SK-N-SH (cell line): Measurements from ENCODE around the gene LRP4. TPM values are rescaled to one million over a fixed set of nuclear protein-coding genes. Genes with fewer than 3 reads are reported as not detected.

Experiments used
- CTCF ChIA-PET: fragments of 300-600, 350-600 bp; formaldehyde crosslinking; extraction: SDS; loops from one replicate; lab custom pipeline; 2021; lab: Yijun Ruan, JAX
- POLR2A ChIA-PET: fragments of 350-600 bp; sonication (Branson Sonifier 250); formaldehyde crosslinking; extraction: SDS; loops from one replicate; lab custom pipeline; 2020; ENCODE audit warnings: antibody characterized with exemption, inconsistent platforms; lab: Yijun Ruan, JAX
- DNase-seq: peaks from one replicate; pipeline ENCODE4 v3.0.0; 2012
- H2AFZ ChIP-seq: fragments of 200-600 bp; sonication (generic); 2 replicates; pipeline ENCODE4 v1.8.1; 2016; ENCODE audit warnings: antibody characterized with exemption, mild to moderate bottlenecking, low read depth
- H3F3A ChIP-seq: fragments of 200-600 bp; sonication (generic); replicated peaks from 2 replicates; pipeline ENCODE3; 2016; ENCODE audit warnings: antibody characterized with exemption, mild to moderate bottlenecking; ENCODE audit not compliant: insufficient read depth
- H3K27ac ChIP-seq, 2 experiments: fragments of 200-500 bp in 1 of 2; fragments of 200-600 bp in 1 of 2; sonication (Bioruptor generic) in 1 of 2; sonication (generic), shearing (Covaris generic) in 1 of 2; 2 replicates each; pipeline versions ENCODE4 v1.5.1 to v1.6.1; 2014 to 2016; ENCODE audit warnings: low read depth in 2 of 2, inconsistent platforms in 1 of 2, low read length in 1 of 2, mild to moderate bottlenecking in 1 of 2, mixed read lengths in 1 of 2
- H3K27me3 ChIP-seq: fragments of 200-600 bp; sonication (generic), shearing (Covaris generic); 2 replicates; pipeline ENCODE4 v1.6.1; 2016; ENCODE audit warnings: mixed run types; ENCODE audit not compliant: insufficient read depth
- H3K36me3 ChIP-seq, 2 experiments: fragments of 200-500 bp in 1 of 2; fragments of 200-600 bp in 1 of 2; sonication (Bioruptor generic) in 1 of 2; sonication (generic) in 1 of 2; replicated peaks in 1 of 2; 2 replicates each; pipeline versions ENCODE3 to v1.5.1; 2014 to 2016; ENCODE audit warnings: low read length in 1 of 2, mild to moderate bottlenecking in 1 of 2; ENCODE audit not compliant: insufficient read depth in 2 of 2, control insufficient read depth in 1 of 2
- H3K4me1 ChIP-seq, 2 experiments: fragments of 200-500 bp in 1 of 2; fragments of 200-600 bp in 1 of 2; sonication (Bioruptor generic) in 1 of 2; sonication (generic), shearing (Covaris generic) in 1 of 2; 2 replicates each; pipeline versions ENCODE4 v1.5.1 to v1.6.1; 2014 to 2016; ENCODE audit warnings: low read depth in 1 of 2, low read length in 1 of 2, mixed run types in 1 of 2; ENCODE audit not compliant: insufficient read depth in 2 of 2, control insufficient read depth in 1 of 2
- H3K4me2 ChIP-seq: fragments of 200-600 bp; sonication (generic), shearing (Covaris generic); 2 replicates; pipeline ENCODE4 v1.6.1; 2017; ENCODE audit warnings: mixed run types
- H3K4me3 ChIP-seq, 2 experiments: fragments of 200-500 bp in 1 of 2; fragments of 200-600 bp in 1 of 2; sonication (Bioruptor generic) in 1 of 2; sonication (generic), shearing (Covaris generic) in 1 of 2; 2 replicates each; pipeline versions ENCODE4 v1.5.1 to v1.8.1; 2014 to 2016; ENCODE audit warnings: low read depth in 2 of 2, inconsistent platforms in 1 of 2, low read length in 1 of 2, mild to moderate bottlenecking in 1 of 2, mixed read lengths in 1 of 2, moderate library complexity in 1 of 2
- H3K79me2 ChIP-seq: fragments of 200-600 bp; sonication (generic); 2 replicates; pipeline ENCODE4 v1.8.1; 2017; ENCODE audit warnings: mild to moderate bottlenecking; ENCODE audit not compliant: insufficient read depth
- H3K9ac ChIP-seq: fragments of 200-600 bp; sonication (generic); 2 replicates; pipeline ENCODE4 v1.6.1; 2017; ENCODE audit warnings: mixed run types
- H3K9me2 ChIP-seq: fragments of 200-600 bp; sonication (generic); 2 replicates; pipeline ENCODE4 v1.6.1; 2017; ENCODE audit warnings: mixed run types
- H3K9me3 ChIP-seq: fragments of 200-600 bp; sonication (generic); 2 replicates; pipeline ENCODE4 v1.6.1; 2017; ENCODE audit warnings: mixed run types, mild to moderate bottlenecking, moderate library complexity
- H4K20me1 ChIP-seq: fragments of 200-600 bp; sonication (generic); 2 replicates; pipeline ENCODE4 v1.6.1; 2017; ENCODE audit warnings: mild to moderate bottlenecking, mixed run types; ENCODE audit not compliant: insufficient read depth
- EZH2phosphoT487 ChIP-seq: fragments of 200-600 bp; sonication (generic); IDR thresholded peaks from 2 replicates; pipeline ENCODE4 v1.6.1; 2017; ENCODE audit warnings: low read depth, mixed run types, mild to moderate bottlenecking, antibody characterized with exemption, moderate library complexity, borderline replicate concordance
- FOSL2 ChIP-seq: IDR thresholded peaks from 2 replicates; pipeline ENCODE4 v1.4.0; 2012; ENCODE audit warnings: low read depth, mild to moderate bottlenecking, moderate library complexity, borderline replicate concordance
- FOXJ3 ChIP-seq: sonication (generic); formaldehyde crosslinking; IDR thresholded peaks from 2 replicates; pipeline ENCODE4 v1.5.1; 2020; ENCODE audit warnings: mild to moderate bottlenecking, missing genetic modification reagents
- GABPA ChIP-seq: IDR thresholded peaks from 2 replicates; pipeline ENCODE4 v1.4.0; 2012; ENCODE audit warnings: low read depth, mild to moderate bottlenecking
- IRF3 ChIP-seq: fragments of 150-350 bp; IDR thresholded peaks from 2 replicates; pipeline ENCODE4 v1.6.1; 2016; ENCODE audit warnings: mild to moderate bottlenecking, low read depth, low read length
- MEF2A ChIP-seq: IDR thresholded peaks from 2 replicates; pipeline ENCODE4 v1.4.0; 2012; ENCODE audit warnings: low read depth, borderline replicate concordance
- MXI1 ChIP-seq: IDR thresholded peaks from 2 replicates; pipeline ENCODE4 v1.6.1; 2012; ENCODE audit warnings: mild to moderate bottlenecking, low read depth, low read length, improper control_type of control experiment
- NFIC ChIP-seq: IDR thresholded peaks from 2 replicates; pipeline ENCODE4 v1.4.0; 2012; ENCODE audit warnings: borderline replicate concordance
- NRF1 ChIP-seq: IDR thresholded peaks from 2 replicates; pipeline ENCODE4 v1.6.1; 2012; ENCODE audit warnings: low read depth, mild to moderate bottlenecking, low read length
- PBX3 ChIP-seq: IDR thresholded peaks from 2 replicates; pipeline ENCODE4; 2012
- RCOR1 ChIP-seq: fragments of 150-350 bp; IDR thresholded peaks from 2 replicates; pipeline ENCODE4 v1.6.1; 2017; ENCODE audit warnings: antibody characterized with exemption, low read length
- RFX5 ChIP-seq: IDR thresholded peaks from 2 replicates; pipeline ENCODE4 v1.6.1; 2012; ENCODE audit warnings: mild to moderate bottlenecking, improper control_type of control experiment, low read length
- RXRA ChIP-seq: IDR thresholded peaks from 2 replicates; pipeline ENCODE4 v1.4.0; 2012; ENCODE audit warnings: low read depth, mild to moderate bottlenecking, borderline replicate concordance
- SIN3A ChIP-seq: IDR thresholded peaks from 2 replicates; pipeline ENCODE4 v1.6.1; 2012; ENCODE audit warnings: low read depth, mild to moderate bottlenecking, low read length, moderate library complexity, borderline replicate concordance
- YY1 ChIP-seq: IDR thresholded peaks from 2 replicates; pipeline ENCODE4 v1.4.0; 2012; ENCODE audit warnings: low read depth, mild to moderate bottlenecking
- WGBS: methylation state at CpG from one replicate; pipeline ENCODE4 v1.1.6; 2017; ENCODE audit warnings: low lambda C conversion rate; 5-methylcytosine and 5-hydroxymethylcytosine counted together
- polyA plus RNA-seq, 3 experiments: library from polyadenylated mRNA; depleted of rRNA; stranded (reverse); fragments of >200 nt; gene quantifications; 2 replicates each; pipeline ENCODE4 v1.2.3, GENCODE V29; 2012
- TF ChIP-seq, protein P1 (sequence below): fragments of 200-600 bp; sonication (generic); IDR thresholded peaks from 2 replicates; pipeline ENCODE4 v1.6.1; 2017; ENCODE audit warnings: antibody characterized with exemption, mild to moderate bottlenecking, moderate library complexity
- TF ChIP-seq, protein P2 (sequence below): fragments of 150-350 bp; IDR thresholded peaks from 2 replicates; pipeline ENCODE4 v1.6.1; 2017; ENCODE audit warnings: antibody characterized with exemption, low read length, low read depth, borderline replicate concordance

LRP4 gene
- polyA plus RNA-seq, 1 of the 3 experiments (the other 2 are of a cell fraction), result 10.9 TPM

DNA sequence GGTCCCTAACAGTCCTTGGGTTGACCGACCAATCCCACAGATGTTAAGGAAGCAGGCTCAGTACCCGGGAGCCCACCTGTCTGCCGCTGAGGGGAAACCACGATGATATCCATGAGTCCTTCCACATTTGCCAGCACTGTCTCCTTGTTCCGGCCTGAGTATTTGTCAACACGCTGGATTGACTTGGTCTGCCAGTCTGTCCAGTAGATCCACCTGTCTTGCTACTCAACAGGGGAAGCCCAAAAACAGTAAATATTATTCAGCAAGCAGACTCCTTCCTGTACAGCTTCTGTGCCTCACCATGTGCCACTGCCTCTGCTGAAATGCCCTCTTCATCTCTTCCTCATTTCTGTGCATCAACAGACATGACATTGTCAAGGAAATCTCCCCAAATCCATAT lies 49.4 kb downstream of the LRP4 start:
- Histone ChIP-seq H2AFZ (no peak overlapping the region), H3K4me3 (no peak overlapping the region), H3K4me2 (no peak overlapping the region), H3K27me3 (no peaks in the 10 kb centered on the region), H3K9ac (no peak overlapping the region), H3F3A (peaks cover 12% of the 10 kb centered on the region), H3K36me3 (peaks cover 33 to 42% of the 10 kb centered on the region in 2 experiments), H3K27ac (no peak overlapping the region), H3K4me1 (no peaks in the 10 kb centered on the region; a peak in 1 of 4 replicates), H3K9me2 (no peaks in the 10 kb centered on the region), H4K20me1 (no peaks in the 10 kb centered on the region), H3K9me3 (no peaks in the 10 kb centered on the region), H3K79me2 (no peaks in the 10 kb centered on the region)
- DNase-seq, result no peak
- POLR2A ChIA-PET, result no interaction called here
- whole genome bisulfite sequencing, result 90% methylated on average over 6 of the region's 6 CpGs
- TF ChIP-seq MEF2A (no peak), FOXJ3 (no peak)
- CTCF ChIA-PET, result interaction anchor here (1.9 kb wide), 1 partner anchor 284 kb away, joined by 4 read pairs; no protein-coding TSS in a partner anchor

DNA sequence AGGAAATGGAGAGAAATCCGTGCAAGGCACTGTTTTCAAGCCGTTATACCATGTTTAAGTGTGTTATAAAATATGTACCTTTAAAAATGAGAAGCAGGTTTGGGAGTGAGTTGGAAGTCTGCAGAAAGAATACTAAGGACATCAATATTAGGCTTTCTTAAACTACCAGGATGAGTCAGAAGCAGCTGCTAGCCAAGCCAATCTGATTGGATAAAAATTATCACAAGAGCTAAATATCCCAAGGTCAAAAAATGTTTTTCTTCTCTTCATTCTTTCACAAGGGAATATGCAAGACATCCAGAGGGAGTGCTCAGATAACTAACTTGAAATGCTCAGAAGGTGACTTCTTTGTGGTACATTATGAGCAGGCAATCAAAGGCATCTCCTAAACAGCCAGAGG lies 53.0 kb downstream of the LRP4 start:
- H3K9me2 ChIP-seq, result no peaks in the 10 kb centered on the region
- no peak overlapping the region for H3K4me2 ChIP-seq
- H3F3A ChIP-seq, result peaks cover 12% of the 10 kb centered on the region
- H3K36me3 ChIP-seq, result peaks cover 39 to 54% of the 10 kb centered on the region in 2 experiments
- no peaks in the 10 kb centered on the region; a peak in 1 of 4 replicates for H3K4me1 ChIP-seq
- WGBS, result 93% methylated on average over 2 of the region's 2 CpGs
- DNase-seq, result no peak
- TF ChIP-seq YY1, result no peak
- TF ChIP-seq FOSL2, result 0 out of 2 replicates have a peak, but pooled peaks have one; percentile 14
- TF ChIP-seq, all 33 proteins: peak for 1
- peak overlapping the region in 1 of 2 experiments; percentile 49; a peak in 1 of 4 replicates for H3K27ac ChIP-seq
- H3K4me3 ChIP-seq, result no peak overlapping the region
- H3K79me2 ChIP-seq, result no peaks in the 10 kb centered on the region
- no peaks in the 10 kb centered on the region for H4K20me1 ChIP-seq
- no peaks in the 10 kb centered on the region for H3K27me3 ChIP-seq
- ChIA-PET CTCF (interaction anchor here (1.0 to 1.9 kb wide), 2 partner anchors 24 to 288 kb away, joined by 3 to 5 read pairs; no protein-coding TSS in a partner anchor), POLR2A (no interaction called here)
- H3K9ac ChIP-seq, result no peak overlapping the region
- no peaks in the 10 kb centered on the region for H3K9me3 ChIP-seq
- no peak overlapping the region for H2AFZ ChIP-seq

- no peaks in the 10 kb centered on the region for H3K79me2 ChIP-seq
- no peak overlapping the region for H2AFZ ChIP-seq
- TF ChIP-seq, protein P1, sequence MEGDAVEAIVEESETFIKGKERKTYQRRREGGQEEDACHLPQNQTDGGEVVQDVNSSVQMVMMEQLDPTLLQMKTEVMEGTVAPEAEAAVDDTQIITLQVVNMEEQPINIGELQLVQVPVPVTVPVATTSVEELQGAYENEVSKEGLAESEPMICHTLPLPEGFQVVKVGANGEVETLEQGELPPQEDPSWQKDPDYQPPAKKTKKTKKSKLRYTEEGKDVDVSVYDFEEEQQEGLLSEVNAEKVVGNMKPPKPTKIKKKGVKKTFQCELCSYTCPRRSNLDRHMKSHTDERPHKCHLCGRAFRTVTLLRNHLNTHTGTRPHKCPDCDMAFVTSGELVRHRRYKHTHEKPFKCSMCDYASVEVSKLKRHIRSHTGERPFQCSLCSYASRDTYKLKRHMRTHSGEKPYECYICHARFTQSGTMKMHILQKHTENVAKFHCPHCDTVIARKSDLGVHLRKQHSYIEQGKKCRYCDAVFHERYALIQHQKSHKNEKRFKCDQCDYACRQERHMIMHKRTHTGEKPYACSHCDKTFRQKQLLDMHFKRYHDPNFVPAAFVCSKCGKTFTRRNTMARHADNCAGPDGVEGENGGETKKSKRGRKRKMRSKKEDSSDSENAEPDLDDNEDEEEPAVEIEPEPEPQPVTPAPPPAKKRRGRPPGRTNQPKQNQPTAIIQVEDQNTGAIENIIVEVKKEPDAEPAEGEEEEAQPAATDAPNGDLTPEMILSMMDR, result no peak
- TF ChIP-seq SIN3A (no peak), IRF3 (no peak), YY1 (no peak), NRF1 (no peak), RFX5 (no peak), EZH2phosphoT487 (no peak), GABPA (no peak), RCOR1 (no peak), PBX3 (no peak), NFIC (no peak), FOXJ3 (no peak), RXRA (no peak), MEF2A (no peak), MXI1 (no peak)
- TF ChIP-seq, protein P2, sequence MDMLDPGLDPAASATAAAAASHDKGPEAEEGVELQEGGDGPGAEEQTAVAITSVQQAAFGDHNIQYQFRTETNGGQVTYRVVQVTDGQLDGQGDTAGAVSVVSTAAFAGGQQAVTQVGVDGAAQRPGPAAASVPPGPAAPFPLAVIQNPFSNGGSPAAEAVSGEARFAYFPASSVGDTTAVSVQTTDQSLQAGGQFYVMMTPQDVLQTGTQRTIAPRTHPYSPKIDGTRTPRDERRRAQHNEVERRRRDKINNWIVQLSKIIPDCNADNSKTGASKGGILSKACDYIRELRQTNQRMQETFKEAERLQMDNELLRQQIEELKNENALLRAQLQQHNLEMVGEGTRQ, result no peak
- peaks cover 30 to 45% of the 10 kb centered on the region in 2 experiments for H3K36me3 ChIP-seq
- H3F3A ChIP-seq, result peaks cover 1% of the 10 kb centered on the region
- H3K9me3 ChIP-seq, result no peaks in the 10 kb centered on the region
- H3K27ac ChIP-seq, result no peak overlapping the region
- ChIA-PET CTCF (interaction anchor here (1.0 to 1.6 kb wide), 3 partner anchors 11 to 292 kb away, joined by 3 to 6 read pairs (median 5); no protein-coding TSS in a partner anchor), POLR2A (no interaction called here)
- H3K4me2 ChIP-seq, result no peak overlapping the region
- no peak overlapping the region for H3K4me3 ChIP-seq
- DNase-seq, result no peak
- H3K9ac ChIP-seq, result no peak overlapping the region
- H3K27me3 ChIP-seq, result no peaks in the 10 kb centered on the region
- H3K9me2 ChIP-seq, result no peaks in the 10 kb centered on the region
- no peaks in the 10 kb centered on the region for H4K20me1 ChIP-seq
- 96% methylated on average over 4 of the region's 4 CpGs for WGBS
- no peaks in the 10 kb centered on the region for H3K4me1 ChIP-seq
These were observed 58.1 kb downstream of the LRP4 start for GRCh38 chr11:46860218-46860617.
